KOPT-K1 (cell line): ENCODE data around the gene P4HTM.

Experiments
- H3K27ac ChIP-seq: fragments of 200-600 bp; sonication (generic); 2 replicates; pipeline ENCODE4 v1.5.1; 2016; ENCODE audit warnings: antibody characterized with exemption, mild to moderate bottlenecking, low read depth, low read length; ENCODE audit not compliant: poor library complexity, severe bottlenecking
- H3K36me3 ChIP-seq: fragments of 200-600 bp; sonication (generic); 2 replicates; pipeline ENCODE4 v1.5.1; 2017; ENCODE audit warnings: antibody characterized with exemption, mild to moderate bottlenecking, low read length, moderate library complexity; ENCODE audit not compliant: insufficient read depth
- H3K9me3 ChIP-seq: fragments of 200-600 bp; sonication (generic); 2 replicates; pipeline ENCODE4 v1.5.1; 2017; ENCODE audit warnings: antibody characterized with exemption, low read length, mild to moderate bottlenecking; ENCODE audit not compliant: insufficient read depth, poor library complexity, severe bottlenecking

P4HTM gene

GRCh38 chr3:49022688-49023171, 32.7 kb downstream of the P4HTM start:
- H3K27ac ChIP-seq, result peak overlapping the region; percentile 98
- no peaks in the 10 kb centered on the region for H3K9me3 ChIP-seq
- H3K36me3 ChIP-seq, result peaks cover 49% of the 10 kb centered on the region

GRCh38 chr3:49023775-49024174, 33.7 kb downstream of the P4HTM start:
- Histone ChIP-seq H3K27ac (no peak overlapping the region), H3K36me3 (peaks cover 57% of the 10 kb centered on the region)

GRCh38 chr3:49024449-49024848, 34.4 kb downstream of the P4HTM start:
- Histone ChIP-seq H3K9me3 (no peaks in the 10 kb centered on the region), H3K36me3 (peaks cover 57% of the 10 kb centered on the region), H3K27ac (no peak overlapping the region)

More at GRCh38 chr3:49023775-49024174, 33.7 kb downstream of the P4HTM start:
- H3K9me3 ChIP-seq, result no peaks in the 10 kb centered on the region

GRCh38 chr3:49025005-49025792, 35.2 kb downstream of the P4HTM start:
- H3K36me3 ChIP-seq, result peaks cover 64% of the 10 kb centered on the region
- H3K9me3 ChIP-seq, result no peaks in the 10 kb centered on the region
- H3K27ac ChIP-seq, result no peak overlapping the region

GRCh38 chr3:49025793-49026520, 35.9 kb downstream of the P4HTM start:
- no peaks in the 10 kb centered on the region for H3K9me3 ChIP-seq

GRCh38 chr3:49026536-49026935, 36.5 kb downstream of the P4HTM start:
- Histone ChIP-seq H3K27ac (no peak overlapping the region), H3K36me3 (peaks cover 78% of the 10 kb centered on the region), H3K9me3 (no peaks in the 10 kb centered on the region)

More at GRCh38 chr3:49025793-49026520, 35.9 kb downstream of the P4HTM start:
- H3K27ac ChIP-seq, result no peak overlapping the region
- H3K36me3 ChIP-seq, result peaks cover 72% of the 10 kb centered on the region

- Histone ChIP-seq H3K27ac (peak overlapping the region; percentile 80), H3K36me3 (peaks cover 89% of the 10 kb centered on the region), H3K9me3 (no peaks in the 10 kb centered on the region)
Observed at GRCh38 chr3:49027634-49028033, 37.6 kb downstream of the P4HTM start.

GRCh38 chr3:49028298-49028672, 38.2 kb downstream of the P4HTM start:
- Histone ChIP-seq H3K27ac (peak overlapping the region; percentile 80), H3K36me3 (peaks cover 91% of the 10 kb centered on the region), H3K9me3 (no peaks in the 10 kb centered on the region)

- peaks cover 89% of the 10 kb centered on the region for H3K36me3 ChIP-seq
- H3K9me3 ChIP-seq, result no peaks in the 10 kb centered on the region
- peak within 1 kb of the TSS; percentile 80 for H3K27ac ChIP-seq
Observed at GRCh38 chr3:49028673-49029562, 38.9 kb downstream of the P4HTM start, which contains the start of gene IMPDH2. Gene IMPDH2 (minus strand): TSS chr3:49029398. CDS start chr3:49029350, 48 bp downstream.

- Histone ChIP-seq H3K36me3 (peaks cover 89% of the 10 kb centered on the region), H3K9me3 (no peaks in the 10 kb centered on the region), H3K27ac (peak overlapping the region; percentile 80)
Observed at GRCh38 chr3:49029563-49029884, 39.5 kb downstream of the P4HTM start.

GRCh38 chr3:49030321-49030720, 40.3 kb downstream of the P4HTM start:
- Histone ChIP-seq H3K9me3 (no peaks in the 10 kb centered on the region), H3K27ac (no peak overlapping the region), H3K36me3 (peaks cover 89% of the 10 kb centered on the region)

GRCh38 chr3:49032646-49033304, 42.7 kb downstream of the P4HTM start:
- Histone ChIP-seq H3K9me3 (no peaks in the 10 kb centered on the region), H3K36me3 (peaks cover 88% of the 10 kb centered on the region), H3K27ac (no peak overlapping the region)

GRCh38 chr3:49034650-49035049, 44.6 kb downstream of the P4HTM start:
- peaks cover 87% of the 10 kb centered on the region for H3K36me3 ChIP-seq
- no peak overlapping the region for H3K27ac ChIP-seq
- H3K9me3 ChIP-seq, result no peaks in the 10 kb centered on the region

- no peak overlapping the region for H3K27ac ChIP-seq
- no peaks in the 10 kb centered on the region for H3K9me3 ChIP-seq
- peaks cover 87% of the 10 kb centered on the region for H3K36me3 ChIP-seq
Observed at GRCh38 chr3:49035281-49035680, 45.2 kb downstream of the P4HTM start.
